Endothelial cell of umbilical vein (primary cell): Measurements from ENCODE around the gene HSFX1.

ENCODE experiments used
- CTCF ChIP-seq, 2 donors: IDR thresholded peaks; 1 replicate in 1 of 2; 2 replicates in 1 of 2; pipeline ENCODE4 v1.5.1; 2011; ENCODE audit warnings: low read length in 2 of 2, mild to moderate bottlenecking in 2 of 2, moderate library complexity in 2 of 2, control low read depth in 1 of 2, inconsistent platforms in 1 of 2, low read depth in 1 of 2; ENCODE audit not compliant: insufficient read depth in 1 of 2; ENCODE audit errors: extremely low read depth in 1 of 2
- EZH2 ChIP-seq: IDR thresholded peaks from 2 replicates; pipeline ENCODE4 v1.6.1; 2012; ENCODE audit warnings: borderline replicate concordance, low read depth, mild to moderate bottlenecking, moderate library complexity, low read length, inconsistent platforms; ENCODE audit not compliant: severe bottlenecking
- FOS ChIP-seq: IDR thresholded peaks from 2 replicates; pipeline ENCODE4 v1.6.1; 2011; ENCODE audit warnings: mild to moderate bottlenecking, low read length, moderate library complexity, borderline replicate concordance; ENCODE audit not compliant: insufficient read depth
- MAX ChIP-seq: IDR thresholded peaks from 2 replicates; pipeline ENCODE4 v1.6.1; 2011; ENCODE audit not compliant: insufficient read depth, insufficient read length
- MYC ChIP-seq: IDR thresholded peaks from one replicate; pipeline ENCODE4 v1.6.1; 2011; ENCODE audit warnings: mild to moderate bottlenecking, low read depth, low read length
- POLR2A ChIP-seq: IDR thresholded peaks from 2 replicates; pipeline ENCODE4 v1.6.1; 2012; ENCODE audit warnings: low read depth, mild to moderate bottlenecking, control low read depth, low read length
- POLR2AphosphoS5 ChIP-seq: IDR thresholded peaks from 2 replicates; pipeline ENCODE4 v1.6.1; 2012; ENCODE audit warnings: low read depth, mild to moderate bottlenecking, control low read depth, low read length, moderate library complexity; ENCODE audit not compliant: insufficient read depth

GRCh38 chrX:149803458-149804062 lies 29.7 kb downstream of the HSFX1 start:
- TF ChIP-seq CTCF (IDR thresholded peaks at IDR 0.05; ENCODE audit: extremely low read depth in 1 of 2, insufficient read depth in 1 of 2, low read depth in 1 of 2, low read length in 2 of 2), result no peak
- TF ChIP-seq MYC, result no peak
- TF ChIP-seq POLR2A, result no peak
- no peak for TF ChIP-seq POLR2AphosphoS5
- no peak for TF ChIP-seq EZH2
- no peak for TF ChIP-seq MAX
- TF ChIP-seq FOS, result no peak
